Activated CD4-positive, alpha-beta T cell treated with anti-CD3 and anti-CD28 coated beads for 4 hours (primary cell): ENCODE measurements around the gene ATP5PD.
"Not testable (repeated sequence)": the region's sequence is repeated elsewhere in the genome, so short reads cannot be mapped to it uniquely, and the experiment has no call there.

Source experiments
- DNase-seq, 2 donors: peaks; one replicate each; pipeline ENCODE4 v3.0.0-alpha.2; 2020

The ATP5PD gene

DNA sequence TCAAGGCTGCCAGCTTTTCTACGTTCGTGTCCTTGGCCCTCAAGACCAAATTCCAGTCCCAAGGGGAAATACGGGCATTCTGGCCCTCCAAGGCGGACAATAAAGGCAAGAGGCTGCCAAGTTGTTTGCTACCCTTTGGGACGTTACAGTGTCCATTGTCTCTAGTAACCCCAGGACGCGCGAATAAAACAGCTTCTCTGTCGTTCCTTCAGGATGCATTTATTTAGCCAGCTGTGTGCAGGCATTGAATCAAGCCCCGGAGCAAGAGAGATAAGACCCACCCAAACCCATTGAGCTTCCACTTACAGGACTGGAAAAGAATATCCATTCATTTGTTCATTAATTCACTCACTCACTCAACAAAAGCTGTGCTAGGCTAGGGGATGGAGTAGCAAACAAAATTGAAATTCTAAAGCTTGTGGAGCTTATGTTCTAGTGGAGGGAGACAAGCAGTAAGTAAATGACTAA is 33.6 kb downstream of the ATP5PD start:
- DNase-seq, result no peak

- DNase-seq, result peak; percentile 74 to 75
Measured at GRCh38 chr17:75012346-75013091, 34.2 kb downstream of the ATP5PD start, which contains the start of gene MRPL58. MRPL58 (plus strand) TSS chr17:75012670; CDS start chr17:75012687, 17 bp downstream.

DNA sequence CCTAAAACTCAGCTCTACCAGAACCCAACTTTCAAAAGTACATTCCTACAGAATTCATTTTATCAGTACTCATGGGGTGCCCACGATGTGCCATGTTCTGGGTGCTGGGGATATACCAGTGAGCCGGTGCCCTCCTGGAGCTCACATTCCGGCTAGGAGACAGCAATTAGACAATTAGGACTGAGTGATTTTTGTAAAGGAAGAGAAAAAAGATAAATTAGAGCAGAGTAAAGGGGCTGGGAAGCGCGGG is 34.7 kb downstream of the ATP5PD start:
- DNase-seq, result no peak

- DNase-seq, result no peak
Measured at GRCh38 chr17:75011401-75012095, 35.2 kb downstream of the ATP5PD start.

- DNase-seq, result peak in 1 of 2 donors; percentile 9
Measured at GRCh38 chr17:75010683-75011400, 35.9 kb downstream of the ATP5PD start.

DNA sequence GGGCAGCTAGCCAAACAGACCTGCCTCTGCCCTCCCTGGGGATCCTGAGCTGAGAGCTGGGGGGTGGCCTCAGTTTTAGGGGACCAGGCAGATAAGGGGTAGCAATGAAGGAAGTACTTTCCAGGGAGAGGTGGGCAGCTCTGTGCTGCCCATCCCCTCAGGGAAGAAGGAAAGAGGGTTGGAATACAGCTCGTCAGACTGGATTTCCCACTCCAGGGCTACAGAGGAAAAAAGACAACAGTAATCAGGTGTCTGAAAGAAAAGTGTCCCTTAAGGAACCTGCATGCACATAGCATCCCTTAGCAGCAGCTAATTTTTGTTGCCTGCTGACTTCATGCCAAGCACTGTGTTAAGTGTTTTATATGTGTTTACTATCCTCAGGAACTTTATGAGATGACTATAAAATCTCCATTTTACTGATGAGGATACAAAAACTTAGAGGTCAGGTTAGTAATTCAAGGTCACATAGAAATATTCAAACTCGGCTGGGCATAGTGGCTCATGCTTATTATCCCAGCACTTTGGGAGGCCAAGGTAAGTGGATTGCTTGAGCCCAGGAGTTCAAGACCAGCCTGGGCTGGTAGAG is 37.5 kb downstream of the ATP5PD start:
- DNase-seq, result no peak

- DNase-seq, result no peak
Measured at GRCh38 chr17:75008373-75008772, 38.4 kb downstream of the ATP5PD start.

- DNase-seq, result no peak
Measured at GRCh38 chr17:75006653-75007052, 40.1 kb downstream of the ATP5PD start.

GRCh38 chr17:75006084-75006483 is 40.7 kb downstream of the ATP5PD start:
- not testable (repeated sequence) for DNase-seq

DNA sequence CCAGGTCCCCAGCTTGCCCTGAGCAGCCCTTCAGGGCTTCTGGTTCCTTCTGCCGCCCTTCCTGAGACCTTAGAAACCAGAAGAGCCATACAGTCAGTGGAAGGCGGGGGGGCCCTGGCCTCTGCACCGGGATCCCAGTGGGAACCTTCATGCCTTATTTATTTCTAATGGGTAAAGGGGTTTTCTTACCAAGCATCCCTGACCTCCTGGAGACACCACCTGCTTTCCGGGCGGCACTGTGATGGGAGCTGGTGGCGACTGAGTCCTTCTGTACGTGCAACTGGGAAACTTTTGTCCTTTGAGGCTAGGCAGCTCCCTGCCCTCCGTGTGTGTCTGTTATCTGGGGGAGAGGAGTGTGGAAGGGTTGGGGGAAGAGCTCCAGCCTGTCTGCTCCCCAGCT is 41.5 kb downstream of the ATP5PD start:
- DNase-seq, result no peak

GRCh38 chr17:75004371-75004770 is 42.4 kb downstream of the ATP5PD start:
- DNase-seq, result no peak

- DNase-seq, result no peak
Measured at GRCh38 chr17:75003957-75004355, 42.8 kb downstream of the ATP5PD start.

- no peak for DNase-seq
Measured at GRCh38 chr17:75003070-75003956, 43.5 kb downstream of the ATP5PD start.

DNA sequence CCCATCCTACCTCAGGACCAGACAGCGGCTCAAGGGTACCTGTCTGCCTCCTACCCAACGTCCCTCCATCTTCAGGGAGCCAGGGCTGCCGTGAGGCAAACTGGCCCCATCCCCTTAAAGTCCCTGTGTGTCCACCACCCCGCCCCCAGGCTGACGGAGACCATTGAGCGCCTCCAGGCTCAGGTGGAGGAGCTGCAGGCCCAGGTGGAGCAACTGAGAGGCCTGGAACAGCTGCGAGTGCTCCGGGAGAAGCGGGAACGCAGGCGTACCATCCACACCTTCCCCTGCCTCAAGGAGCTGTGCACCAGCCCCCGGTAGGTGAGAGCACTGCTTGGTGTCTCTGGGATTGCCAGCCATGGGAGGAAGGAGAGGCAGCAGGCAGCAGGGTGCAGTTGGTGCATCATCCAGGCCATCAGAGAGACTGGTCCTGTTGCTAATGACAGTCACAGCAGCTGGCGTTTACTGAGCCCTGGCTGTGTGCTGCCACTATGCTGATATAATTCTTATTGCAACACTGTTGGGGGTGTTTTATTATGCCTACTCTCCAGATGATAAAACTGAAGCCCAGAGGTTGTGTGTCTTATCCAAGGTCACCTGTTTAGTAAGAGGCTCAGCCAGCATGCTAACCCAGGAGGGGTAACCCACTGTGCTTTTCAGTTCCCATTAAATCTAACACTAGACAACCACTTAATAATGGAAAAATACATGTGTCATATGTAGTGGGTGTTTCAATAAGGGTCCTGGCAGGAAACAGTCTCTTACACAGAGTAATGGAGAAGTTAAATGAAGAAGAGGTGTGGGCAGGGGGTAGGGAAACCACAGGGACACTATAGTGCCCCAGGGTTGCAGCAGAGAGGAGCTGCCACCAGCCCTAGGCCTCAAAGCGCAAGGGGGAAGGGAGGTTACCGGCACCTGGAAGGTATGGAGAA is 44.6 kb downstream of the ATP5PD start:
- no peak for DNase-seq

DNA sequence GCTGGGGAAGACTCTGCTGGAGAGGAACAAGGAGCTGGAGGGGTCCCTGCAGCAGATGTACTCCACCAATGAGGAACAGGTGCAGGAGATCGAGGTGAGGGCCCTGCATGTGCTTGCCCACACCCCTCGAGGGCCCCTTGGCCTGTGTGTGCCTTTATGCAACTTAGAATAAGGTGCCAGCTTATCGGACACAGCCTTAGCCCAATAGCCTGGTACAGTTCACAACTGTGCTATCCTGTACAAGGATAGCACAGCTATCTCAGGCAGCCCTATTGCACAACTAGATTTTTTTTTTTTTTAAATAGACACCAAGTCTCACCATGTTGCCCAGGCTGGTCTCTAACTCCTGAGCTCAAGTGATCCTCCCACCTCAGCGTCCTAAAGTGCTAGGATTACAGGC is 47.2 kb downstream of the ATP5PD start:
- no peak for DNase-seq

GRCh38 chr17:74998783-74999182 is 48.0 kb downstream of the ATP5PD start:
- no peak for DNase-seq

GRCh38 chr17:74995847-74996246 is 50.9 kb downstream of the ATP5PD start:
- no peak for DNase-seq

- no peak for DNase-seq
Measured at GRCh38 chr17:74994440-74994839, 52.3 kb downstream of the ATP5PD start.

DNA sequence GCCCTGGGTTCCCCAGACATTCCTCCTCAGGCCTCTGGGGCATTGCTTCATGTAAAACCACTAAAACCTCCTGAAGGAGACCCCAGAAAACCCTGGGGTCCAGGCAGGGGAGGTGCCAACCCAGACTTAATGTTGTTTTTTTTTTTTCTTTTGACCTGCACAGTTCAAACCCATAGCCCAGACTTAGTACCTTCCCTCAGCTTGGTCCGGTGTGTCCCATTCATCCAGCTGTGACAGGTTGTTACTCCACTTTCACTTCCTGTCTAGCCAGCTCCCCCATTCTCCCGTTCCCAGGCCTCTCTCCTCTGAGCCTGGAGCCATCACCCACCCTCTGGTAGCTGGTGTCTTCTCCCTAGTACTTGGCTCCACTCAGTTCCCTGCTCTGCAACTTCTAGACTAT is 54.5 kb downstream of the ATP5PD start:
- DNase-seq, result no peak

- no peak for DNase-seq
Measured at GRCh38 chr17:74990581-74991105, 56.1 kb downstream of the ATP5PD start.
